ENCODE measurements around the gene CCR9. TPM values are rescaled to one million over a fixed set of nuclear protein-coding genes. Genes with fewer than 3 reads are reported as not detected.

The CCR9 gene
- total RNA-seq, 1 experiment from 2014 or later, result not detected

- ChIA-PET POLR2A (no interaction called here), RAD21 (ENCODE audit: low non-redundant PET in 1 of 2, low total read pairs in 2 of 2, uncharacterized antibody in 2 of 2, unreplicated experiment in 2 of 2) (no interaction called here)
- intact Hi-C loops (cut with micrococcal nuclease), result no loop called here
Measured at GRCh38 chr3:45870099-45870498, 16.2 kb upstream of the CCR9 start.

More at GRCh38 chr3:45870099-45870498, 16.2 kb upstream of the CCR9 start:
- no peaks in the 10 kb centered on the region for H3K36me3 ChIP-seq (ENCODE audit: control insufficient read depth in 1 of 2, insufficient read depth in 2 of 2, low read length in 2 of 2)
- no peaks in the 10 kb centered on the region for H4K20me1 ChIP-seq (ENCODE audit: insufficient read depth)
- no peaks in the 10 kb centered on the region for H3K9me2 ChIP-seq (ENCODE audit: insufficient read depth)
- no peaks in the 10 kb centered on the region for H3K27me3 ChIP-seq (ENCODE audit: insufficient read depth, low read length)
- BruUV-seq (replicated peaks), result no TSS peak
- H2AFZ ChIP-seq (ENCODE audit: low read depth, low read length, poor library complexity, severe bottlenecking), result no peak overlapping the region
- TF ChIP-seq SIN3A (IDR thresholded peaks at IDR 0.05; ENCODE audit: low read depth) (no peak), MAX (IDR thresholded peaks at IDR 0.05) (no peak), EZH2phosphoT487 (IDR thresholded peaks at IDR 0.05; ENCODE audit: borderline replicate concordance) (no peak), CTCF (IDR thresholded peaks at IDR 0.05 in 2 of 3, conservative IDR thresholded peaks at IDR 0.05 in 1 of 3; ENCODE audit: borderline replicate concordance in 1 of 3, insufficient read depth in 1 of 3, low read depth in 2 of 3, low read length in 2 of 3) (no peak), ATF3 (IDR thresholded peaks at IDR 0.05) (no peak), FOSL1 (IDR thresholded peaks at IDR 0.05; ENCODE audit: low read depth) (no peak), POLR2AphosphoS5 (IDR thresholded peaks at IDR 0.05; ENCODE audit: low read depth, low read length) (no peak), YY1 (IDR thresholded peaks at IDR 0.05; ENCODE audit: extremely low read depth, insufficient replicate concordance, low read depth, low read length) (no peak), ZBTB33 (IDR thresholded peaks at IDR 0.05; ENCODE audit: extremely low read depth, insufficient replicate concordance, low read length) (no peak), ZNF274 (IDR thresholded peaks at IDR 0.05; ENCODE audit: low read depth, low read length) (no peak), EGR1 (IDR thresholded peaks at IDR 0.05; ENCODE audit: low read depth) (no peak), CEBPB (IDR thresholded peaks at IDR 0.05; ENCODE audit: low read depth) (no peak), ZFX (IDR thresholded peaks at IDR 0.05) (no peak), ELF1 (IDR thresholded peaks at IDR 0.05; ENCODE audit: borderline replicate concordance, low read depth) (no peak)
- no peak overlapping the region for H3K4me3 ChIP-seq (replicated peaks in 1 of 2; ENCODE audit: low read depth in 1 of 2, low read length in 2 of 2)
- H3K79me2 ChIP-seq (ENCODE audit: insufficient read depth, low read length), result no peaks in the 10 kb centered on the region
- H3K27ac ChIP-seq (ENCODE audit: low read depth, low read length), result no peak overlapping the region
- no peak for ATAC-seq
- no peaks in the 10 kb centered on the region for H3K4me1 ChIP-seq (ENCODE audit: control insufficient read depth in 1 of 2, insufficient read depth in 2 of 2, low read length in 2 of 2)
- CTCF ChIA-PET, result no interaction called here
- no peak overlapping the region for H3K9ac ChIP-seq (ENCODE audit: low read length)
- no peaks in the 10 kb centered on the region for H3K9me3 ChIP-seq (ENCODE audit: control insufficient read depth in 1 of 2, insufficient read depth in 1 of 2, low read depth in 1 of 2, low read length in 2 of 2)
- DNase-seq (ENCODE audit: low read depth, low spot score), result no peak
- no peak overlapping the region for H3K4me2 ChIP-seq (ENCODE audit: low read length)

Measured in HCT116 (cell line).